Stimulated activated CD4-positive, alpha-beta T cell treated with anti-CD3 and anti-CD28 coated beads, Interleukin-4, amount 100 ng/mL, for 24 hours (primary cell): ENCODE measurements around the gene EEF1AKMT3.
"Not testable (repeated sequence)": the region's sequence is repeated elsewhere in the genome, so short reads cannot be mapped to it uniquely, and the experiment has no call there.

Experiments used
- DNase-seq: peaks from one replicate; pipeline ENCODE4 v3.0.0-alpha.2; 2020

Gene EEF1AKMT3

DNA sequence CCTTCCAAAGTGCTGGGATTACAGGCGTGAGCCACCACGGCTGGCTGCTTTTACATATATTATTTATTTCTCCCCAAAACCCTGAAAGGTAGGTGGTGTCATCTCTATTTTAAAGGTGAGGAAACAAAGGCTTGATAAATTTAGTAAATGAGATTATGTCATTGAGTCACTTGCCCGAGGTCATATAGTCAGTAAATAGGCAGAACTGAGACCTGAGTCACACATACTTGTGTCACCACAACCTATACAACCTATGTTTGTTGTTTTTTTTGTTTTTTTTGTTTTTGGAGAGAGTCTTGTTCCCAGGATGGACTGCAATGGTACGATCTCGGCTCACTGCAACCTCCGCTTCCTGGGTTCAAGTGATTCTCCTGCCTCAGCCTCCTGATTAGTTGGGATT lies 22.9 kb downstream of the EEF1AKMT3 start:
- DNase-seq: no peak

DNA sequence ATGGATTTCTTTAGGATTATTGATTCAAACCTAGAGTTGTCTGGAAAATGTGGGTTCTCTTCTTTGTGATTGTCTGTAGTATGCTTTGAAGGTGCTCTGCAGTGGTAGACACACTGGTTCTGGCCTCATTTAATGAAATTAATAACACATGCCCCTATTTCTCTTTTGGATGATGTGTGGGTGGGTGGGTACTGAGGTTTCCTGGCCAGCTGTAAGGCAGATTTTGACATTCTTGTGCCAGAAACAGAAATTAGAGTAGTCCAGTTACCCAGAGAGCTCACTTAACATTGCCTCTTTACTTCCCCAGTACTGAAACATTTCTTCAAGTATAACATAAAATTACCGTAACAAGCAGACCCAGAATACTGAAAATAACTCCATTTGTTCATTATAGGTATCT lies 24.6 kb downstream of the EEF1AKMT3 start:
- no peak for DNase-seq

DNA sequence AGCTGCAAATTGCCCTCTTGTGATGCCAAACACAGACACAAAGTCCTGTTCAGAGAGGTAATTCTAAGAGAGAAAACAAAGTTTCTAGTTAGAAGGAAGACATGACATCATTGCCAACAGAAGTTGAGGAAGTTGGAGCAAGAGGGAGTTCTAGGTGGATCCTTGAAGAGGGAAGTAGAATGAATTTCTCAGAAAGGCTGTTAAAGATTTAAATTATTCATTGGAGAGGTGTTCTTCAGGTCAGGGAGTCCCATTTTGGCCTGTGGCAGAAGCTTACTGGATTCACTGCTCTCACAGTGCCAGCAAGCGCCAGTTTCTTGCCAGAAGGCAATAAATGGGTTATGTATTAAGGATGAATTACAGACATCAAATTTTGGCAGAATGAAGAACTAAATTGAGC lies 25.5 kb downstream of the EEF1AKMT3 start:
- no peak for DNase-seq

DNA sequence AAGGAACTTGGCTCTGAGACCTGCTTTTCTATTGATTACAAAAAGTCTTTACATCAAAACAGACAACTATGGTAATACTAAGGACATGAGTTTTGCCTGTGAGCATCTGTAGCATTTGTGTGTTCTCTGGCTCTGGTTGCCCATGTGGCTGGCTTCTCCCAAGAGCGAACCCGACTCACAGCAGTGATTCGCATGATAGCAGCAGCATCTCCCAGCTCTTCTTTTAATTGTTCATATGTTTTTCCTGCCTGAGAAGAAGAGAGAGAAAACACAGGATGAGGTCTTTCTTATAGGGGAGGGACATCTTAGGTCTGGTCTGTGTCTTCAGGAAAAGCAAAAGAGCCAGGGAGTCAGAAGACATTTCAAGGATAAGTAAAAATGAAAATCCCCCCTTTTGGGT lies 28.6 kb downstream of the EEF1AKMT3 start:
- DNase-seq: no peak

DNA sequence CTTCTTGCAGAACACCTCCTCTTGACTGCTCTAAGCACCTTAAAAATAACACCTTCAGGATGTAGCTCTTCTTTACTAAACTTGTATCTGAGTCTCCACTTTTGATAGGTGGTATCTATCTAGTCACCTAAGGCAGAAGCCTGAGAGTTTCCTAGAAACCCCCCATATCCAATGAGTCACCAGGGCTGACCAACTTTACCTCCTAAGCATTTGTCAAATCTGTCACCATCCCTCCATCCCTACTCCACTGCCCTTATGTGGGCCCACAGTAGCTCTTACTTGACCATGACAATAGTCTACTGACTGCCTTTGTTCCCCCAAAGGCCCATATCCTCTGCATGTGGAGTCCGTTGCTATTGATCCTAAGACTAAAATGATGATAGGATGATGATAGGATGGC lies 30.2 kb downstream of the EEF1AKMT3 start:
- no peak for DNase-seq

DNA sequence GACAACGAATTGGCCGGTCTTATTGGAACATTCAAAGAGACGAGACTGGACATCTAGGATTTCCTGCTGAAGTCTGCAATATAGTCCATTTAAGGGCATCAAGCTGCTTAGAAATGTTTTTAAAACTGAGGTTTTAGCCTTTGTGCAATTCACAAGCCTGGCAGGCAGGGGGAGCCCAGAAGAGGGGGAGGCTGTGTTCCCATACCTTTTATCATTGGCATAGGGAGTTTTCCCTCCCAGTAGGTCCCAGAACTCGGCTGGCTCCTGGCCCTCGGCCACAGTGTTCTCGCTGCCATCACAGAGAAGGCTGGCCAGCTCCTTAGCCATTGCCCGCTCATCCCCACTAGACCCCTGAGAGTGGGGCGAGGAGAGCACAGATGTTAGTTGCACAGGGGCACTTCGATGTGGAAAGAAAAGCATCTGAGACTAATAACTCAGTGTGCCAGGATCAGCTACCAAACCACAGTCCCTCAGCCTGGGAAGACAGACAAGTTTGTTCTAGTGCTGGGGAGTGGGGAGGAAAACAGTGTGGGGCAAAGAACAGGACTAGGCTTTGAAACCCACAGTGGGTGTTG lies 31.0 kb downstream of the EEF1AKMT3 start:
- DNase-seq: peak; percentile 23

DNA sequence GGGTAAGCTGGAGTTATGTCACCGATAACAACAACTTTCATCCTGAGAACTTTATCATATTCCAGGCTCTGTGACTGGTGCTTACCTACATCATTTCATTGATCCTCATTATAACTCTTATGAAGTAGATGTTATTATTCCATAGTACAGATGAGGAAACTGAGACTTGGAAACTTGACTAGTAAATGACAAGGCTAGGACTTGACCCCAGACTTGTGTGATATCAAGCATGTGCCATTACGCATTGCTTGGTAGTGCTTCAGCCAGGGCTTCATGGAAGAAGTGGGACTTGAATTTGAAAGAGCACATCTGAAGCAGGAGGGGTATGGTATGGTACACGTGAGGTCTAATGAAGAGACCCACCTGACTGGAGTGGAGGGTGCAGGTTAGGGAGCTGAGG lies 34.3 kb downstream of the EEF1AKMT3 start:
- no peak for DNase-seq

DNA sequence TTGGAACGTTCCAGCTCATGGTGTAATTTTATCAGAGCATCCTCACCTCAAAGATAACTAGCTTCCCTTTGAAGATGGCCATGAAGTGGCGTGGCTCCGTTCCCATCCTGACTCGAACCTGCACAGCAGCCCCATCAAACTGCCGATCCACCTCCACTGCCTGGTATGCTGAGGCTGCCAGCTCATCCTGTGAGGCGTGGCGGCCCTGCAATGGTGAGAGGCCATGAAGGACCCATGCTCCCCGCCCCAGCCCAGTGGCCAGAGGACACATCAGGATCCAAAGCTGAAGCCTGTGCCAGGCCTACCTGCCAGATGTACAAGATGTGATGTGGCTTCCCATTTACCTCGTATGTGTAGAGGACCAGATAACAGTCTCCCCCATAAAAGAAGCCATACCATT lies 34.9 kb downstream of the EEF1AKMT3 start:
- no peak for DNase-seq

DNA sequence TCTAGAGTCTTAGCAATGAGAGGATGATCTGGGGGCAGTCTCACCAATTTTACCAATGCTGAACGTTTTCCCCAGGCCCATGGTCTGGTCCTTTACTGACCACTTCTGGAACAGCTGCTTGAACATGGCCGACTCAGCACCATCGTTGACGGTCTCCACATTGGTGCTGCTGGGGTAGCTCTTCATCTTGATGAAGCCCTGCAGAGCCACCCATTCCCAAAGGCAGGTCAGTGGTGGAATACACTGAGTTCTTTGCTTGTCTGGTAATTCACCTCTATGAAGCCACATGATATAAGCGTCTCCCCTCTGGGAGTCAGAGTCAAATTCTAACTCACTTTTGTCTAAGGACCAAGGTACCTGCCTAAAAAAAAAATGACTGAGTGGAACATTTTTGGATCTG lies 35.9 kb downstream of the EEF1AKMT3 start:
- DNase-seq: no peak

DNA sequence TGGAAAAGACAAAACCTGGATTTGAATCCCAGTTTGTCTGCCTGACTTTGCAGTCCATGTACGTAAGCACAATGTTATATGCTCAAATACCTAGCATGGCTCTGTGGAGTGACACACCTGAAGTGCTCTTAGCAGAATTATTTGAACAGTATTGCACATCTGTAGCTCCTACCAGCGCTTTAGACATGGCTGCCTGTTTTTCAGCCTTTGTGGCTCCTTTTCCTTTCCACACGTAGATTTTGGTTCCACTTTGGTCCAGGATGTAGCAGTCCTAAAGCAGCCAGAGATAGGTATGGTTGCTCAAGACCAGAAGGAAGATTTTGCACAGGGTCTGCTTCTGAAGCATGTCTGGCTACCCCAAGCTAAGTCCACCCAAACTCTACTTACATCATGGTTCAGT lies 37.0 kb downstream of the EEF1AKMT3 start:
- no peak for DNase-seq

DNA sequence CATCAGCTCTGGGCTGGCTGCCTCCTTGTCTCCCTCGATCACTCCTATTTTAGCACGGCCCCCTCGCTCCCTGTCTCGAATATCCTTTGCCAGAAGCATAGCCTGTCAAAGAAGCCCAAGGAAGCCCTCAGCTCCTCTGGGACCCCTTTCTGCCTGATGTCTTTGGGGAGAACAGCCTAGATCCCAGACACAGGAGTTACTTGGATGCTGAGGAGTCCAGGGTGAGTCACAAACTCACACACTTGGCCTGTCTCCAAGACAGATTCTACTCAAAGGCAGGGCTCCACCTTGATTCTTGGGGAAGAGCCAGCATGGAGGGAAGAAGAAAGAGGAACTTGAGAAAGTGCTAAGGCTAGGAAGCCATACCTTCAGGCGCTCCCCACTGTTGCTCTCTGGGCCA lies 38.0 kb downstream of the EEF1AKMT3 start:
- no peak for DNase-seq

DNA sequence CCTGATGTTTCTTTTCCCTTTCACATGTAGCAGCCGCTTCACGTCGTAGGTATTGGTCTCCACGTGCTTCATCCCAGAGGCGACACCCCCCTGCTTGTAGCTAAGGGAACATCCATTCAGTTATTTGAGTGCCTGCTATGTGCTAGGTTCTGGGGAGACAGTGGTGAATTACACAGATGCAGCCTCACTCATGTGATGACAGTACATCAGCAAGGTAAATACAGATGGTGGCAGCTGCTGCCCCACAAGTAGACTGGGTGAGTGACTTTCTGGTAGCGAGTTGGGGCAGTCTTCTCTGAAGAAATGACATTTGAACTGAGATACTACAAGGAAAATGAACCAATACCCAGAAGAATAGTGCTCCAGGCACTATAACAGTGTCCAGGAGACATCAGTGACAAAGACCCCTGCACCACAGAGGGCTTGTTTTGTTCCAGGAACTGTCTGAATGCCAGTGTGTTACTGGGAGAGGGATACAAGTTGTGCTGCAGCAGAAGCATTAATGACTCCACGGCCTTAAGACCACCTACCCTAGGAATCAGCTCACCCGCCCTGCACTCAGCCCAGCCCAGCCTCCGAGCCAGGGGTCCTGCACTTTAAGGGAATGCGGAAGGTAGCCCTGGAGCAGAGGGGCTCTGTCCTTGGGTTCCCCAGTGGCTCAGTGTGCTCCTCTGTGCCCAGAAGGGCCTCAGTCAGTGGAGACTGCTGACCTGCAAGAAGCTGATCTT lies 38.8 kb downstream of the EEF1AKMT3 start:
- no peak for DNase-seq

DNA sequence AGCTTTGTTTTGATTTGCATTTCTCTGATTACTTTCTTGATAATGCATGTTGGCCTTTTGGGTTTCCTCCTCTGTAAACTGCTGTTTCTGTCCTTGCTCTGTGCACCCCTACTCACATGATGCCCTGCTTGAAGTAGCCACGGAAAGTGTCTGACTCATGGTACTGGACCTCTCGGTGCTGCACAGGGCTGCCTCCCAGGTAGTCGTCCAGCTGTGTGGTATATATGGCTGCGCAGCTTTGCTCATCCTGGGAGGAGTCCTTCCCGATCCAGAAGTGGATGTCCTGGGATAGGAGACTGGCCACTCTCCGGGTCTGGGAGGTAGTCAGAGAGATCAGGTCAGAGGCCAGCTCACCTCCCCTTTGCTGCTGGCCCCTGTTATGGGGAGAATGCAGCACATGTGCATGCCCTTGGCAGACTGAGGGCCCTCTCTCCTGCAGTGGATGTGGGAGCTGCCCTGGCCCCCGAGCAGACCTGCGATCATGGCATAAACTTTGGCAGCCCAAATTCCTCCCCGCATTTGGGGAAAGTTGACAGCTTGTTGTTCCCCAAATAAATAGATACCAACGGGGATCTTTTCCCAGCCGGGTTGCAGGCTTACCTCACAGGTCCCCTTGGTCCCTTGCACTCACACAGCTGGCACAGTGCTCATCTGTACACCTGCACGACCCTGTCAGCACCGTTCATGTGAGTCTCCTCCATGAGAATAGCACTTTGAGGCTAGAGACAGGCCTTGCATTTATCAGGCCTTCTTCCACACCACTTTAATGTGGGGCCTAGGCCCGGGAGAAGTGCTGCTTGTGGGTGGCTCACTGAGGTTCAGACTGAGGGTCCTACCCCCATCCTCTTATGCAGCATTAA lies 40.9 kb downstream of the EEF1AKMT3 start:
- DNase-seq: no peak

DNA sequence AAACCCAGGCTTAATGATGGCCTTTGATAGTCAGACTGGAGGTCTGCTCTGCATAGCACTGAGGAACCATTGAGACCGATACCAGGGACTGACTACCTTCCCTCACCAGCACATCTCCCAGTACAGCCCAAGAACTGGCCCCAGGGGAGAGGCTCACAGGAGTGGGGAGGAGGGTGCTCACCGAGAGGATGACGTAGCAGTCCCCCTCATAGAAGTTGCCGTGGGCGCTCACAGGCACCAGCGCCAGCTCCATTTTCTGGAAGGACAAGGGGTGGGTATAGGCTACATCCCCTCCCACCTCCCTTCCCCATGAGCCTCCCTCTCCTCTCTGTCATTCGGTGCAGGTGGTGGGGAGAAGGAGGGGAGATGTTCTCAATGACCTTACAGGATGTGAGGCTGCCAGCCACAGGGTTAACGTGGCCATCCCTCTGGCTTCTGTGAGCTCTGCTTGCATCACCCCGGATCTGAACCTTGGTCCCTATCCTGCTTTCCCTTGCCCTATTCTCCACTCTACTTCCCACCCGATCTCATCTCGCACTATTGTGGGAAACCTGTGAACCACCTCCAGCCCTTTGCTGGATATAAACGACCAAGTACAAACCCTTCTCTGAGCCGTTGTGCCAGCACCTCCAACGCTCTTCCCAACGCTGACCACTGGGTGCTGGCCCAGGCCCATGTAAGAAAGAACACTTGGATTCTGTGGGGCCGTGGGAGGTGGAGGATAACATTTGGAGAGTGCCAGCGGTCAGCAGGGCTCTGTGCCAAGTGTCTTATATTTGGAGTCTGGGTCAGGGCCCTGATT lies 41.8 kb downstream of the EEF1AKMT3 start:
- DNase-seq: no peak

DNA sequence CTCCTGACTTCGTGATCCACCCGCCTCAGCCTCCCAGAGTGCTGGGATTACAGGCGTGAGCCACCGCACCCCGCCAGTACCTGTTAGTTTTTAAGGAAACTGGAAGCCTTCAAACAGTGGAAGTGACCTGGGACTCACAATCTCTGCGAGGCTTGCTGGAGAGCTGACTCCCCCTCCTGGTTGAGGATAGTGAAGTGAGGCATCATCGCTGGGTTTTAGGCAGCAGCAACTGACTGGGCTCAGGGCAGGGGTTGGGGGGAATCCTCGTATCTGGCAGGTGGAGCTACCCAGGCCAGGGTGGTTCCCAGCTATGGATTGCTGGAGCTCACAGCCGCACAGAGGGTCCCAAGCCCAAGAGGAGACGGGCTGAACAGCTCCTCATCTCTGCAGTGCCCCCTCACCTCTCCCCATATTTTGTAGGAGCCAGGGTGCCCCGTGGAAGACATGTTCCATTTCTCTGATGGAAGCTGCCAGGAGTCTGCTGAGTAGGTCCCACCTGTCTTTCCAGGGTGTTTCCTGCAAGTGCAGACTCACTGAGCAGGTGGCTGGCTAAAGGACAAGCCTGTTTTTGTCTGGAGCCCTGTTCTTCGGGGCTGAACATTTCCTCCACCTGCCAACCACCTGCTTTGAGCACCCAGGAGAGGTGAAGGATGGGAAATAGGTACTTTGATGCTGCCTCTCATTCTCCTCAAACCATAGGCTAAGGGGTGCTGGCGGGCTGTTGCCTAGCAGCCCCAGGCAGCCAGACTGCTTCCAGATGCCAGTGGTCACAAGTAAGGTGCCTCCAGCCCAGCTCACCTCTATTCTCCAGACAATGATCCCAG lies 43.0 kb downstream of the EEF1AKMT3 start:
- no peak for DNase-seq

DNA sequence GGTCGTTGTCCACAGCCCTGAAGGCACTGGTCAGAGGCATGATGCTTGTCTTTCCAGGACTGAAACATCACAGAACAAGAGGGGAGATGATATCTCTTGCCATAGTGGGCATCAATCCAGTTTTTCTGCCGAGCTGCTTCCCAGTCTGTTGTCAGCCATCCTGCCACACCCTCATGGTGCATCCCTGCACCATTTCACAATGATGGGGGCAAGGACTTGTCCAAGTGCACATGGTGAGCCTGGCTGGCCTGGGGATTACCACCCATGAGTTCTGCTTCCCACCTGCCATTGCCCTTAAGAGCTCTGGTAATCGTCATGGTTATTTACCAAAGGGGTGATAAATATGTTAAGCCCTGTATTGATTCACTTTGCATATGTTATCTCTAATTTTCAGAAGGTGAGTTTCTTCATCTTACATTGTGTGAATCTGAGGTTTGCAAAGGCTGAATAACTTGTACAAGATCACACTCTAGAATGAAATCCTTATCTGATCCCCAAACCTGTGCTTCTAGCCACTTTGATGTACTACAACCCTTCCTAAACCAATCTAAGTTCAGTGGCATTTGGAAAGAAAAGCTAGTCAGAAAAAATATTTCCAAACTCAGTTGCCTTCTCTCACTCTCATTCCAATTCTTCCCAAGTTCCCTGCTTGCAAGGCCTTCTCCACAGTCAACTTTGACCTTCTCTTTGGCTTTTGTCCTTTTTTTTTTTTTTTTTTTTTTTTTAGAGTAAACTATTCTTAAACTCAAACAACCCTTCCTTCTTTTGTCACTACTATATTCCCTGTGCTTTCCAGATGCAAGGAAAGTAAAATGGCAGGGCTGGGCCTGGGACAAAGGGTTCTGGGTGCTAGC lies 43.8 kb downstream of the EEF1AKMT3 start:
- no peak for DNase-seq

DNA sequence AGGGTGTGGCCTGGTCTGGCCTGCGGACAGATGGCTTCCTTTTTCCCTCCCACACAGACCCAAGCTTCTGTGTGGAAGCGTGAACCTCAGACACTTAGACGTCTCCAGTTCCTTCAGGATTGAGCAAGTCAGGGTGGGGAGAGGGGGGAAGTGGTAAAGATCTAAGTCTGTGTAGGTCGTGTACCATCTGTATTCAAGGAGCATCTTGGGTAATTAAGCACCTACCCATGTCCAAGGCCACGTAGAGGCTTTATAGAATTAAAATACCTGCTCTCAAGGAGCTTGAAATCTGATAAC lies 44.4 kb downstream of the EEF1AKMT3 start:
- DNase-seq: no peak

DNA sequence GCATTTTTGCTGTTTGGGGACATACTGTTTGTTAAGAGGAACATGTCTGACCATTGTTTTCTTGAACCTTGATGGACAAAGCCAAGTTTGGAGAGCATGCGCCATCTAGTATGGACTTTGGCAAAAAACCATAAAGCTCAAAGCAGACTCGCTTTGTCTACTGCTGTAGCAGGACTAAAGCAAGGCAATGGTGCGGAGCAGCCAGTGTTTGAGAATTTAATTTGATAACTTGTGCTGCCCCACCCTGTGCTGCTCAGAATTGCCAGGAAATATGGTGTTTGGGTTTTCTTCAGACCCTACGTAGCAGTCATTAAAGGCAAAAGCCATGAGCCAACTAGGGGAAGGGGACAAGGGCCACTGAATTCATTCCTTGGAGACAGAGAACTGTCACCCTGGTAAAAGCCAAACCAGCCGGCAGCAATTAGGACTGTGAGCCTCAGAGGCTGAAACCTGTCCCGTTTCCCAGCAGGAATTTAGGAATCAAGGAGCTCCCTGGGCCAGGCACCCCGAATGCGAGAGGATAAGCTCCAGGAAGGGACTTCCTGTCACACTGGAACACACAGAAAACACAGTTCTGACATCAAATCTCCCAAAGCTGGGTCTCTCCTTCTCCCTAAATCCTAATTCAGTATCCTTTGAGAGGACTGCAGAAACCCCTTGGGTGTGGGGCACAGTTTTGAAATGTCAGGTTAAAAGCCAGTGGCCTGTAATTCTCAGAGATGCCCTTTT lies 45.0 kb downstream of the EEF1AKMT3 start:
- DNase-seq: no peak

DNA sequence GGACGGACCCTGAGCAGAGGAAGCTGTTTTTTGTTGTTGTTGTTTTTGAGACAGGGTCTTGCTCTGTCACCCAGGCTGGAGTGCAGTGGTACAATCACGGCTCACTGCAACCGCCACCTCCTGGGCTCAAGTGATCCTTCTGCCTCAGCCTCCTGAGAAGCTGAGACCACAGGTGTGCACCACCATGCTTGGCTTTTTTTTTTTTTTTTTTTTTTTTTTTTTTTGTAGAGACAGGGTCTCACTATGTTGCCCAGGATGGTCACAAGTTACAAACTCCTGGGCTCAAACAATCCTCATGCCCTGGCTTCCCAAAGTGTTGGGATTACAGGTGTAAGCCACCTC lies 45.5 kb downstream of the EEF1AKMT3 start:
- DNase-seq: not testable (repeated sequence)

DNA sequence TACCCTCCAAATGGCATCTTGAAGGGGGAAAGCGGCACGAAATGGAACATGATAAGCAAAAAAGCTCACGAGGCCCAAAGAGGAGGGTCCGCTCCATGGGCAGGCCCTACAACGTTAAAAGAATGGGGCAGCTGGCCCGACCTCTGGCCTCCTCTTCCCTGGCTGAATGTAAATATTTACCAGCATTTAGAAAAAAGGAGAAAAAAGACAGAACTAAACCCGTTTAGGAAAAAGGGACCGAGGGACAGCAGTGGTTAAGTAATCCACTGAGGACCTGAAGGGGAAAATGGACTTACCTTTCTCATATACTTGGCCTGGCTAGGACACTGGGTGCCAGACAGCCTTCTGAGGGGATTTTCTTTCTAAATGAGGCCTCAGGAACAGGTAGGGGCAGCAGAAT lies 47.7 kb downstream of the EEF1AKMT3 start:
- DNase-seq: not testable (repeated sequence)

DNA sequence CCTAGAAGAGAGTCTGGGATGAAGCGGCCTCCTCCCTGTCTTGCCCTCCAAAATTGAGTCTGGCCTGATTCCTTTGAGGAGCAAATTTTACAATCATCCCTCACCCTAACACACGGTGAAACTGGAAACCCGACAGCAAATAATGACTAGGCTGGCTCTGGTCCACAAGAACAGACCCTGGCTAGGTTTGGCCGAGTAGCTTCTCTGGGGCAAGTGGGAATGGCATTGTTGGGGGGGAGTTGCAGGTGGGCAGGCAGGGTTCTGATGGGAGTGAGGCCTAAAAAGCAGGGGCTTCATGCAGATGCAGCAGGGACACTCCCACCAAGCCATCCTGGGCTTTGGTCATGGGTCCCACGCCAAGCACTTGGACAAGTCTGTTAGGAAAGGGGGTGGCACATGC lies 48.6 kb downstream of the EEF1AKMT3 start:
- DNase-seq: not testable (repeated sequence)
